WERI-Rb-1 (cell line): Measurements from ENCODE around the gene DMBX1.

Experiments
- DNase-seq: peaks from one replicate; pipeline ENCODE4 v3.0.0-alpha.2; 2020
- H3K27ac ChIP-seq: fragments of 250-450 bp; sonication (Bioruptor Pico); 2 replicates; pipeline ENCODE4 v1.5.1; 2020; ENCODE audit warnings: mild to moderate bottlenecking, moderate library complexity
- H3K27me3 ChIP-seq: fragments of 250-450 bp; sonication (Bioruptor Pico); 2 replicates; pipeline ENCODE4 v1.5.1; 2021; ENCODE audit warnings: mild to moderate bottlenecking, low read depth, moderate library complexity; ENCODE audit not compliant: insufficient read depth, severe bottlenecking
- H3K36me3 ChIP-seq: fragments of 250-450 bp; sonication (Bioruptor Pico); 2 replicates; pipeline ENCODE4 v1.5.1; 2020; ENCODE audit warnings: mild to moderate bottlenecking, moderate library complexity
- H3K4me3 ChIP-seq: 2 replicates; pipeline ENCODE4 v1.5.1; 2011; ENCODE audit warnings: low read depth, mild to moderate bottlenecking, control low read depth, low read length
- H3K9me3 ChIP-seq: fragments of 250-450 bp; sonication (Bioruptor Pico); 2 replicates; pipeline ENCODE4 v1.5.1; 2021; ENCODE audit warnings: mild to moderate bottlenecking, moderate library complexity; ENCODE audit not compliant: severe bottlenecking
- CTCF ChIP-seq: IDR thresholded peaks from 2 replicates; pipeline ENCODE4 v1.5.1; 2011; ENCODE audit warnings: low read depth, mild to moderate bottlenecking, control low read depth, inconsistent platforms, low read length

DMBX1 gene

GRCh38 chr1:46526691-46527291, 37.2 kb downstream of the DMBX1 start:
- peak; percentile 86 for DNase-seq
- Histone ChIP-seq H3K27me3 (no peaks in the 10 kb centered on the region), H3K4me3 (peak overlapping the region; percentile 3), H3K9me3 (no peaks in the 10 kb centered on the region), H3K36me3 (no peaks in the 10 kb centered on the region), H3K27ac (peak overlapping the region; percentile 53)
- TF ChIP-seq CTCF, result no peak

- H3K27me3 ChIP-seq, result no peaks in the 10 kb centered on the region
- TF ChIP-seq CTCF, result peak; percentile 97
- peak; percentile 89 for DNase-seq
- no peaks in the 10 kb centered on the region for H3K36me3 ChIP-seq
- no peak overlapping the region for H3K4me3 ChIP-seq
- H3K9me3 ChIP-seq, result no peaks in the 10 kb centered on the region
- H3K27ac ChIP-seq, result peak overlapping the region; percentile 73
These were observed 38.0 kb downstream of the DMBX1 start for GRCh38 chr1:46527474-46528296.

- TF ChIP-seq CTCF, result peak; percentile 63
- Histone ChIP-seq H3K27ac (peak overlapping the region; percentile 73), H3K36me3 (no peaks in the 10 kb centered on the region), H3K4me3 (peak overlapping the region; percentile 1; the same call in 1 of the 2 replicates), H3K27me3 (no peaks in the 10 kb centered on the region), H3K9me3 (no peaks in the 10 kb centered on the region)
- peak; percentile 72 for DNase-seq
These were observed 38.8 kb downstream of the DMBX1 start for GRCh38 chr1:46528297-46528955.

GRCh38 chr1:46529031-46529630, 39.5 kb downstream of the DMBX1 start:
- Histone ChIP-seq H3K36me3 (no peaks in the 10 kb centered on the region), H3K4me3 (peak overlapping the region; percentile 1; the same call in 1 of the 2 replicates), H3K27me3 (no peaks in the 10 kb centered on the region), H3K27ac (peak overlapping the region; percentile 73), H3K9me3 (no peaks in the 10 kb centered on the region)
- peak; percentile 87 for DNase-seq
- TF ChIP-seq CTCF, result no peak

- no peak for TF ChIP-seq CTCF
- no peak overlapping the region for H3K4me3 ChIP-seq
- H3K9me3 ChIP-seq, result no peaks in the 10 kb centered on the region
- no peaks in the 10 kb centered on the region for H3K36me3 ChIP-seq
- H3K27me3 ChIP-seq, result no peaks in the 10 kb centered on the region
- peak overlapping the region; percentile 73 for H3K27ac ChIP-seq
- no peak for DNase-seq
These were observed 40.7 kb downstream of the DMBX1 start for GRCh38 chr1:46530311-46530710.
